Keratinocyte (primary cell): ENCODE data around the gene ARHGEF19.

Source experiments
- CTCF ChIP-seq, 3 experiments: IDR thresholded peaks in 1 of 3; conservative IDR thresholded peaks in 1 of 3; optimal IDR thresholded peaks in 1 of 3; 2 replicates in 2 of 3; 3 replicates in 1 of 3; pipeline versions ENCODE3 to v1.5.1; 2011; ENCODE audit warnings: low read length in 3 of 3, mild to moderate bottlenecking in 3 of 3, moderate library complexity in 2 of 3, control low read depth in 1 of 3, inconsistent platforms in 1 of 3; ENCODE audit not compliant: insufficient read depth in 2 of 3; ENCODE audit errors: extremely low read depth in 1 of 3
- EZH2 ChIP-seq: IDR thresholded peaks from one replicate; pipeline ENCODE4 v1.6.1; 2012; ENCODE audit warnings: inconsistent platforms, mild to moderate bottlenecking, low read length, moderate library complexity

DNA sequence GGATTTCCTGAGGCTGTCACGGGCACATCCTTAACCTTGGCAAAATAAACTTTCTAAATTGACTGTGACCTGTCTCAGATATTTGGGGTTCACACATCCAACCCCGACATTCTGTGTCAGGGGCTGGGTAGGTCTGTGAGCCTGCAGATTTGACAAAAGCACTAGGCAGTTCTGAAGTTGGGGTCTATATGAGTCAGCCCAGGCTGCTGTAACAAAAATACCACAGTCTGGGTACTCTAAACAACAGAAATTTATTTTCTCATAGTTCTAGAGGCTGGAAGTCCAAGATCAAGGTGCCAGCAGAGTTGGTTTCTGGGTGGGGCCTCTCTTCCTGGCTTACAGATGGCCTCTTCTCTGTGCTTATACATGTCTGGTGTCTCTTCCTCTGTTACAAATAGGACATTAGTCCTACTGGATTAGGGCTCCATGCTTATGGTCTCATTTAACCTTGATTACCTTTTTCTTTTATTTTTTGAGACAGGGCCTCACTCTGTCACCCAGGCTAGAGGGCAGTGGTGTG is 27.6 kb upstream of the ARHGEF19 start:
- TF ChIP-seq CTCF (optimal IDR thresholded peaks at IDR 0.05 in 1 of 3, IDR thresholded peaks at IDR 0.05 in 1 of 3, conservative IDR thresholded peaks at IDR 0.05 in 1 of 3; ENCODE audit: extremely low read depth in 1 of 3, insufficient read depth in 2 of 3, low read length in 3 of 3) (no peak), EZH2 (no peak)
